ENCODE measurements around the gene XAB2.

Gene XAB2

GRCh38 chr19:7632340-7633203, 3.2 kb upstream of the XAB2 start:
- DNase-seq, result no peak

GRCh38 chr19:7631577-7631976, 2.2 kb upstream of the XAB2 start:
- DNase-seq, result no peak

- no peak for DNase-seq
These were observed 595 bp downstream of the XAB2 start for GRCh38 chr19:7628589-7629311.

GRCh38 chr19:7627166-7627565, 2.2 kb downstream of the XAB2 start:
- DNase-seq, result no peak

GRCh38 chr19:7625763-7626372, 3.5 kb downstream of the XAB2 start:
- DNase-seq, result no peak

GRCh38 chr19:7624810-7625209, 4.5 kb downstream of the XAB2 start:
- no peak for DNase-seq

- DNase-seq, result no peak
These were observed 5.4 kb downstream of the XAB2 start for GRCh38 chr19:7623725-7624603.

- no peak for DNase-seq
These were observed 6.2 kb downstream of the XAB2 start for GRCh38 chr19:7622933-7623685.

GRCh38 chr19:7620442-7621412, 8.6 kb downstream of the XAB2 start:
- no peak for DNase-seq

- no peak for DNase-seq
These were observed 9.5 kb downstream of the XAB2 start for GRCh38 chr19:7619671-7620441.

GRCh38 chr19:7618771-7619510, 10.4 kb downstream of the XAB2 start:
- no peak for DNase-seq

GRCh38 chr19:7618348-7618747, 11.0 kb downstream of the XAB2 start:
- no peak for DNase-seq

- no peak for DNase-seq
These were observed 11.6 kb downstream of the XAB2 start for GRCh38 chr19:7617735-7618134.

- no peak for DNase-seq
These were observed 12.2 kb downstream of the XAB2 start for GRCh38 chr19:7617172-7617571.

- no peak for DNase-seq
These were observed 14.2 kb downstream of the XAB2 start for GRCh38 chr19:7614859-7615741.

GRCh38 chr19:7612282-7613274, 16.8 kb downstream of the XAB2 start:
- no peak for DNase-seq
